ENCODE results near the gene BTBD9. TPM values are rescaled to one million over a fixed set of nuclear protein-coding genes. Genes with fewer than 3 reads are reported as not detected.

BTBD9 gene
- polyA plus RNA-seq, 2 of the 4 experiments (the other 2 are of a cell fraction) = 2.3 to 4.6 TPM

DNA sequence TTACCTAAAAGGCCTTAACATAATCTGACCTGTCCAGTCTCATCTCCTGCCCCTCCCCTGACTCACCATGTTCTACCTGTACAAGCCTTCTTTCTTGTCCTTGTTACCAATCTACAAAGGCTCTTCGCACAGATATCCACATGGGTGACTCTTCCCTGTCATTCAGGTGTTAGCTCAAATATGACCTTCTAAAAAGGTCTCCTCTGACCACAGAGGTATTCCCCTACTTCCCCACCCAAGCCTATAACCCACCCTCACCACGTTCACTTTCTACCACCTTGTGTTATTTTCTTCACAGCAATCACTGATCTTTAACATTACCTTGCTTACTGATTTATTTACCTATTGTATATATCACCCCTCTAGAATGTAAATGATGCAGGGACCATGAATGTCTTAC lies 96.7 kb downstream of the BTBD9 start:
- H3K27ac ChIP-seq = no peak overlapping the region
- no peaks in the 10 kb centered on the region for H3K9me3 ChIP-seq
- ATAC-seq = no peak
- H3K4me1 ChIP-seq = no peaks in the 10 kb centered on the region; the same call in 2 of the 3 replicates
- DNase-seq (ENCODE audit: low read depth in 1 of 2, low spot score in 1 of 2) = no peak
- no peak overlapping the region for H3K4me3 ChIP-seq
- no peak for TF ChIP-seq ZFP36 (IDR thresholded peaks at IDR 0.05; ENCODE audit: borderline replicate concordance, partially characterized antibody)
- TF ChIP-seq, protein P1, sequence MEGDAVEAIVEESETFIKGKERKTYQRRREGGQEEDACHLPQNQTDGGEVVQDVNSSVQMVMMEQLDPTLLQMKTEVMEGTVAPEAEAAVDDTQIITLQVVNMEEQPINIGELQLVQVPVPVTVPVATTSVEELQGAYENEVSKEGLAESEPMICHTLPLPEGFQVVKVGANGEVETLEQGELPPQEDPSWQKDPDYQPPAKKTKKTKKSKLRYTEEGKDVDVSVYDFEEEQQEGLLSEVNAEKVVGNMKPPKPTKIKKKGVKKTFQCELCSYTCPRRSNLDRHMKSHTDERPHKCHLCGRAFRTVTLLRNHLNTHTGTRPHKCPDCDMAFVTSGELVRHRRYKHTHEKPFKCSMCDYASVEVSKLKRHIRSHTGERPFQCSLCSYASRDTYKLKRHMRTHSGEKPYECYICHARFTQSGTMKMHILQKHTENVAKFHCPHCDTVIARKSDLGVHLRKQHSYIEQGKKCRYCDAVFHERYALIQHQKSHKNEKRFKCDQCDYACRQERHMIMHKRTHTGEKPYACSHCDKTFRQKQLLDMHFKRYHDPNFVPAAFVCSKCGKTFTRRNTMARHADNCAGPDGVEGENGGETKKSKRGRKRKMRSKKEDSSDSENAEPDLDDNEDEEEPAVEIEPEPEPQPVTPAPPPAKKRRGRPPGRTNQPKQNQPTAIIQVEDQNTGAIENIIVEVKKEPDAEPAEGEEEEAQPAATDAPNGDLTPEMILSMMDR (IDR thresholded peaks at IDR 0.05) = no peak
- no peak for TF ChIP-seq RCOR1 (IDR thresholded peaks at IDR 0.05; ENCODE audit: low read depth, low read length)
- no peak for FAIRE-seq
- no peak overlapping the region for H3K4me2 ChIP-seq
- POLR2A ChIA-PET = no interaction called here
- CTCF ChIA-PET = no interaction called here
- WGBS (ENCODE audit: missing lambda C conversion rate) = 61% methylated on average over 2 of the region's 2 CpGs

DNA sequence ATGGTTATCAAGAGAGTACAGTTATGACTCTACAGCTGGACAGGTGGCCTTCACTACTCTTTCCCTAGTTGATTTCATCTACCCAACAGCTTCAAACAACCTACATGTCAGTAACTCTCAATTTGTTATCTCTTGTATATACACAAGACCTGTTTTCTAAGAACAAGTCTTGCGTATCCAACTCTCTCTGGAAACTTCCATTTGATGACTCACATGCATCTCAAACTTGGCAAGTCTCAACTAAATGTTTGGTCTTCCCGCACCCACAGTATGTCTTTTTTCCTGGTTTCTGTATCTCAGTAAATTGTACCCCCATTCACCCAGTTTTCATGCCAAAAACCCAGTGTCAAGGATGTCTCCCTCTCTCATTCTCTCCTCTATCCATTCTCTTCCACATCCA lies 97.7 kb downstream of the BTBD9 start:
- POLR2A ChIA-PET = no interaction called here
- 90% methylated on average over 2 of the region's 2 CpGs for WGBS (ENCODE audit: missing lambda C conversion rate)
- TF ChIP-seq RCOR1 (IDR thresholded peaks at IDR 0.05; ENCODE audit: low read depth, low read length) = no peak
- no peak for TF ChIP-seq MAZ (IDR thresholded peaks at IDR 0.05; ENCODE audit: borderline replicate concordance, low read depth, low read length)
- TF ChIP-seq POLR2AphosphoS2 (conservative IDR thresholded peaks at IDR 0.05; ENCODE audit: low read length) = no peak
- TF ChIP-seq SMC3 (IDR thresholded peaks at IDR 0.05) = no peak
- no peak for TF ChIP-seq KDM1A (IDR thresholded peaks at IDR 0.05; ENCODE audit: low read depth)
- TF ChIP-seq PHF8 (IDR thresholded peaks at IDR 0.05; ENCODE audit: borderline replicate concordance, low read depth) = no peak
- TF ChIP-seq NFE2L2 (conservative IDR thresholded peaks at IDR 0.05; ENCODE audit: low read length) = no peak

DNA sequence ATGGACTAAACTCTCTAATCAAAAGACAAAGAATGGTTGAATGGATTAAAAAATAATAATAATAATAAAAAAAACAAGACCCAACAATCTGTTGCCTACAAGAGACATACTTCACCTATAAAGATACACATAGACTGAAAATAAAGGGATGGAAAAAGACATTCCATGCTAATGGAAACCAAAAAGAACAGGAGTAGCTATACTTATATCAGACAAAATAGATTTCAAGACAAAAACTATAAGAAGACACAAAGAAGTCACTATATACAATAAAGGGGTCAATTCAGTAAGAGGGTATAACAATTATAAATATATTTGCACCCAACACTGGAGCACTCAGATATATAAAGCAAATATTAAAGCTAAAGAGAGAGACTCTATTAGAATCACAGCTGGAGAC lies 106.7 kb downstream of the BTBD9 start:
- no peak for DNase-seq (ENCODE audit: low read depth in 1 of 2, low spot score in 1 of 2)
- POLR2A ChIA-PET = no interaction called here
- H3K9me3 ChIP-seq = no peaks in the 10 kb centered on the region
- no peak overlapping the region for H3K4me3 ChIP-seq
- H3K4me1 ChIP-seq = no peaks in the 10 kb centered on the region
- H3K4me2 ChIP-seq = no peak overlapping the region
- H3K27ac ChIP-seq = no peak overlapping the region
- CTCF ChIA-PET = no interaction called here
- no peak for ATAC-seq
- TF ChIP-seq KDM1A (IDR thresholded peaks at IDR 0.05; ENCODE audit: low read depth) (no peak), CBX2 (IDR thresholded peaks at IDR 0.05; ENCODE audit: borderline replicate concordance, low read depth) (no peak), JUN (IDR thresholded peaks at IDR 0.05) (no peak), MAFK (IDR thresholded peaks at IDR 0.05; ENCODE audit: partially characterized antibody) (no peak), SMC3 (IDR thresholded peaks at IDR 0.05) (no peak), BHLHE40 (IDR thresholded peaks at IDR 0.05; ENCODE audit: low read depth, low read length) (no peak)
- TF ChIP-seq, protein P2, sequence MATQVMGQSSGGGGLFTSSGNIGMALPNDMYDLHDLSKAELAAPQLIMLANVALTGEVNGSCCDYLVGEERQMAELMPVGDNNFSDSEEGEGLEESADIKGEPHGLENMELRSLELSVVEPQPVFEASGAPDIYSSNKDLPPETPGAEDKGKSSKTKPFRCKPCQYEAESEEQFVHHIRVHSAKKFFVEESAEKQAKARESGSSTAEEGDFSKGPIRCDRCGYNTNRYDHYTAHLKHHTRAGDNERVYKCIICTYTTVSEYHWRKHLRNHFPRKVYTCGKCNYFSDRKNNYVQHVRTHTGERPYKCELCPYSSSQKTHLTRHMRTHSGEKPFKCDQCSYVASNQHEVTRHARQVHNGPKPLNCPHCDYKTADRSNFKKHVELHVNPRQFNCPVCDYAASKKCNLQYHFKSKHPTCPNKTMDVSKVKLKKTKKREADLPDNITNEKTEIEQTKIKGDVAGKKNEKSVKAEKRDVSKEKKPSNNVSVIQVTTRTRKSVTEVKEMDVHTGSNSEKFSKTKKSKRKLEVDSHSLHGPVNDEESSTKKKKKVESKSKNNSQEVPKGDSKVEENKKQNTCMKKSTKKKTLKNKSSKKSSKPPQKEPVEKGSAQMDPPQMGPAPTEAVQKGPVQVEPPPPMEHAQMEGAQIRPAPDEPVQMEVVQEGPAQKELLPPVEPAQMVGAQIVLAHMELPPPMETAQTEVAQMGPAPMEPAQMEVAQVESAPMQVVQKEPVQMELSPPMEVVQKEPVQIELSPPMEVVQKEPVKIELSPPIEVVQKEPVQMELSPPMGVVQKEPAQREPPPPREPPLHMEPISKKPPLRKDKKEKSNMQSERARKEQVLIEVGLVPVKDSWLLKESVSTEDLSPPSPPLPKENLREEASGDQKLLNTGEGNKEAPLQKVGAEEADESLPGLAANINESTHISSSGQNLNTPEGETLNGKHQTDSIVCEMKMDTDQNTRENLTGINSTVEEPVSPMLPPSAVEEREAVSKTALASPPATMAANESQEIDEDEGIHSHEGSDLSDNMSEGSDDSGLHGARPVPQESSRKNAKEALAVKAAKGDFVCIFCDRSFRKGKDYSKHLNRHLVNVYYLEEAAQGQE (IDR thresholded peaks at IDR 0.05) = no peak
- no peak for FAIRE-seq

More for the DNA sequence above, 97.7 kb downstream of the BTBD9 start:
- Histone ChIP-seq H3K4me1 (no peaks in the 10 kb centered on the region; the same call in 2 of the 3 replicates), H3K27ac (no peak overlapping the region), H3K4me3 (no peak overlapping the region), H3K4me2 (no peak overlapping the region), H3K9me3 (no peaks in the 10 kb centered on the region)
- no peak for FAIRE-seq
- DNase-seq (ENCODE audit: low read depth in 1 of 2, low spot score in 1 of 2) = no peak
- CTCF ChIA-PET = no interaction called here
- no peak for ATAC-seq

DNA sequence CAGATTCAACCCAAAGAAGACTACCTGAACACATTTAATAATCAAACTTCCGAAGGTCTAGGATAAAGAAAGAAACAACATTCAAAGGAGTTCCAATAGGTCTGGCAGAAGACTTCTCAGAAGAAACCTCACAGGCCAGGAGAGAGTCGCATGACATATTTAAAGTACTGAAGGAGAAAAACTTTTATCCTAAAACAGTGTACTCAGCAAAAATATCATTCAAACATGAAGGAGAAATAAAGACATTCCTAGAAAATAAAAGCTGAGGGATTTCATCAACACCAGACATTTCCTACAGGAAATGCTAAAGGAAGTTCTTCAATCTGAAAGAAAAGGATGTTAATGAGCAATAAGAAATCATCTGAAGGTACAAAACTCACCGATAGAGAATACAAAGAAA lies 108.6 kb downstream of the BTBD9 start:
- Histone ChIP-seq H3K27ac (no peak overlapping the region), H3K9me3 (no peaks in the 10 kb centered on the region), H3K4me2 (no peak overlapping the region), H3K4me1 (no peaks in the 10 kb centered on the region), H3K4me3 (no peak overlapping the region)
- no peak for ATAC-seq
- ChIA-PET CTCF (no interaction called here), POLR2A (no interaction called here)
- TF ChIP-seq MAFK (IDR thresholded peaks at IDR 0.05; ENCODE audit: partially characterized antibody) = peak; percentile 64
- TF ChIP-seq, protein P3, sequence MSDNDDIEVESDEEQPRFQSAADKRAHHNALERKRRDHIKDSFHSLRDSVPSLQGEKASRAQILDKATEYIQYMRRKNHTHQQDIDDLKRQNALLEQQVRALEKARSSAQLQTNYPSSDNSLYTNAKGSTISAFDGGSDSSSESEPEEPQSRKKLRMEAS (IDR thresholded peaks at IDR 0.05) = no peak
- no peak for FAIRE-seq
- 88% methylated on average over 3 of the region's 3 CpGs for WGBS (ENCODE audit: missing lambda C conversion rate)
- DNase-seq (ENCODE audit: low read depth in 1 of 2, low spot score in 1 of 2) = no peak

All from A549 (cell line).